HCT116 (cell line): ENCODE measurements around the gene BTD. TPM values are rescaled to one million over a fixed set of nuclear protein-coding genes. Genes with fewer than 3 reads are reported as not detected.

ENCODE experiments used
- ATAC-seq: fragments of 200-7000 bp; cut with Tn5 transposase; 2 replicates; pipeline ENCODE4 v1.9.1; 2020; ENCODE audit warnings: mild to moderate bottlenecking, moderate library complexity
- BruUV-seq: library from RNA; stranded (reverse); fragments of 400-500 nt; replicated peaks from 2 replicates; lab custom pipeline; 2021; lab: Mats Ljungman, UMichigan
- CTCF ChIA-PET: fragments of 300-600 bp; sonication (Branson Sonifier 250); formaldehyde crosslinking; loops from one replicate; lab custom pipeline; 2021; ENCODE audit warnings: antibody characterized with exemption; lab: Charles Lee
- POLR2A ChIA-PET: fragments of 300-600, 350-600 bp; sonication (Branson Sonifier 250); formaldehyde crosslinking; loops from one replicate; lab custom pipeline; 2021; ENCODE audit warnings: antibody characterized with exemption; lab: Charles Lee
- RAD21 ChIA-PET, 2 experiments: fragments of 300-600 bp; sonication (Branson Sonifier 250); formaldehyde crosslinking; loops; one replicate each; lab custom pipeline; 2023; ENCODE audit warnings: low total read pairs in 2 of 2; ENCODE audit not compliant: uncharacterized antibody in 2 of 2, unreplicated experiment in 2 of 2, low non-redundant PET in 1 of 2; lab: Charles Lee
- DNase-seq: peaks from one replicate; pipeline ENCODE4 v3.0.0-alpha.2; 2010; ENCODE audit warnings: low read depth, low spot score
- H2AFZ ChIP-seq: fragments of 200-600 bp; shearing (Covaris generic), sonication (generic); 2 replicates; pipeline ENCODE4 v1.6.1; 2017; ENCODE audit warnings: low read depth, mixed run types, mixed read lengths, antibody characterized with exemption, low read length; ENCODE audit not compliant: poor library complexity, severe bottlenecking
- H3K27ac ChIP-seq: 2 replicates; pipeline ENCODE4 v1.5.1; 2012; ENCODE audit warnings: low read depth, low read length
- H3K27me3 ChIP-seq: fragments of 200-600 bp; sonication (generic); 2 replicates; pipeline ENCODE4 v1.6.1; 2016; ENCODE audit warnings: mixed run types, low read length, mixed read lengths; ENCODE audit not compliant: insufficient read depth
- H3K36me3 ChIP-seq, 2 experiments: fragments of 200-500 bp in 1 of 2; fragments of 200-600 bp in 1 of 2; sonication (Bioruptor generic) in 1 of 2; sonication (generic) in 1 of 2; 2 replicates each; pipeline versions ENCODE4 v1.5.1 to v1.6.1; 2014 to 2016; ENCODE audit warnings: low read length in 2 of 2, inconsistent platforms in 1 of 2, mixed read lengths in 1 of 2, mixed run types in 1 of 2; ENCODE audit not compliant: insufficient read depth in 2 of 2, control insufficient read depth in 1 of 2
- H3K4me1 ChIP-seq, 2 experiments: fragments of 200-600 bp in 1 of 2; sonication (generic) in 1 of 2; 2 replicates each; pipeline versions ENCODE4 v1.5.1 to v1.6.1; 2012 to 2017; ENCODE audit warnings: low read length in 2 of 2, inconsistent platforms in 1 of 2, mild to moderate bottlenecking in 1 of 2, mixed read lengths in 1 of 2, mixed run types in 1 of 2, moderate library complexity in 1 of 2; ENCODE audit not compliant: insufficient read depth in 2 of 2, control insufficient read depth in 1 of 2
- H3K4me2 ChIP-seq: fragments of 200-600 bp; sonication (generic); 2 replicates; pipeline ENCODE4 v1.6.1; 2017; ENCODE audit warnings: mixed run types, low read length, mixed read lengths
- H3K4me3 ChIP-seq, 2 experiments: fragments of 200-600 bp in 1 of 2; sonication (generic) in 1 of 2; replicated peaks in 1 of 2; 2 replicates each; pipeline ENCODE4 v1.5.1; 2011 to 2016; ENCODE audit warnings: low read length in 2 of 2, control low read depth in 1 of 2, low read depth in 1 of 2, mild to moderate bottlenecking in 1 of 2, mixed read lengths in 1 of 2, mixed run types in 1 of 2
- H3K79me2 ChIP-seq: fragments of 200-600 bp; sonication (generic); 2 replicates; pipeline ENCODE4 v1.6.1; 2017; ENCODE audit warnings: mild to moderate bottlenecking, mixed run types, low read length, moderate library complexity, mixed read lengths; ENCODE audit not compliant: insufficient read depth
- H3K9ac ChIP-seq: fragments of 200-600 bp; sonication (generic); 2 replicates; pipeline ENCODE4 v1.6.1; 2016; ENCODE audit warnings: low read length, mixed read lengths
- H3K9me2 ChIP-seq: fragments of 200-600 bp; sonication (generic), shearing (Covaris generic); 2 replicates; pipeline ENCODE4 v1.6.1; 2017; ENCODE audit warnings: mixed run types, mild to moderate bottlenecking, moderate library complexity; ENCODE audit not compliant: insufficient read depth
- H3K9me3 ChIP-seq, 2 experiments: fragments of 200-500 bp in 1 of 2; fragments of 200-600 bp in 1 of 2; sonication (Bioruptor generic) in 1 of 2; sonication (generic) in 1 of 2; 2 replicates each; pipeline ENCODE4 v1.6.1; 2014 to 2017; ENCODE audit warnings: low read length in 2 of 2, mixed read lengths in 2 of 2, inconsistent platforms in 1 of 2, low read depth in 1 of 2, mild to moderate bottlenecking in 1 of 2, mixed run types in 1 of 2, moderate library complexity in 1 of 2; ENCODE audit not compliant: control insufficient read depth in 1 of 2, insufficient read depth in 1 of 2
- H4K20me1 ChIP-seq: fragments of 200-600 bp; sonication (generic), shearing (Covaris generic); 2 replicates; pipeline ENCODE4 v1.6.1; 2017; ENCODE audit warnings: mixed run types, mild to moderate bottlenecking, moderate library complexity; ENCODE audit not compliant: insufficient read depth
- CBX3 ChIP-seq: IDR thresholded peaks from 2 replicates; pipeline ENCODE4 v1.6.1; 2012; ENCODE audit warnings: low read depth
- CEBPB ChIP-seq: IDR thresholded peaks from 2 replicates; pipeline ENCODE4 v1.6.1; 2012; ENCODE audit warnings: low read depth
- EGR1 ChIP-seq: IDR thresholded peaks from 2 replicates; pipeline ENCODE4 v1.6.1; 2012; ENCODE audit warnings: low read depth
- EZH2phosphoT487 ChIP-seq: fragments of 200-600 bp; IDR thresholded peaks from 2 replicates; pipeline ENCODE4 v1.6.1; 2018; ENCODE audit warnings: antibody characterized with exemption, borderline replicate concordance
- JUND ChIP-seq: IDR thresholded peaks from 2 replicates; pipeline ENCODE4 v1.6.1; 2012
- POLR2AphosphoS5 ChIP-seq: IDR thresholded peaks from 2 replicates; pipeline ENCODE4 v1.6.1; 2011; ENCODE audit warnings: mild to moderate bottlenecking, low read depth, low read length, moderate library complexity
- RAD21 ChIP-seq: IDR thresholded peaks from 2 replicates; pipeline ENCODE4 v1.6.1; 2012; ENCODE audit warnings: low read depth, mild to moderate bottlenecking
- SIN3A ChIP-seq: IDR thresholded peaks from 2 replicates; pipeline ENCODE4 v1.6.1; 2012; ENCODE audit warnings: low read depth
- SP1 ChIP-seq: IDR thresholded peaks from 2 replicates; pipeline ENCODE4 v1.6.1; 2012; ENCODE audit warnings: low read depth
- SRF ChIP-seq: IDR thresholded peaks from 2 replicates; pipeline ENCODE4 v1.6.1; 2012; ENCODE audit warnings: low read depth
- TCF7L2 ChIP-seq: IDR thresholded peaks from 2 replicates; pipeline ENCODE4 v1.7.0; 2011; ENCODE audit warnings: borderline replicate concordance, inconsistent platforms; ENCODE audit not compliant: insufficient read depth, insufficient read length; ENCODE audit errors: extremely low read depth
- YY1 ChIP-seq: IDR thresholded peaks from 2 replicates; pipeline ENCODE4 v1.6.1; 2011; ENCODE audit warnings: low read length, low read depth, moderate library complexity, mild to moderate bottlenecking; ENCODE audit not compliant: insufficient replicate concordance; ENCODE audit errors: extremely low read depth
- ZBTB33 ChIP-seq: IDR thresholded peaks from 2 replicates; pipeline ENCODE4 v1.6.1; 2011; ENCODE audit warnings: mild to moderate bottlenecking, low read length, moderate library complexity; ENCODE audit not compliant: insufficient replicate concordance; ENCODE audit errors: extremely low read depth
- ZFX ChIP-seq: fragments of 450-650 bp; IDR thresholded peaks from 2 replicates; pipeline ENCODE4 v1.6.1; 2017
- intact Hi-C: fragments of 100-400 bp; cut with micrococcal nuclease; formaldehyde crosslinking; loops from 2 replicates; pipeline ENCODE4 v1.10.0; 2022
- total RNA-seq: library from RNA; stranded (reverse); gene quantifications from one replicate; pipeline ENCODE4 v1.2.1, GENCODE V29; 2021; ENCODE audit not compliant: unreplicated experiment
- TF ChIP-seq, protein P1 (sequence below): IDR thresholded peaks from 2 replicates; pipeline ENCODE4 v1.6.1; 2012
- TF ChIP-seq, protein P2 (sequence below), 3 experiments: fragments of 200-600 bp in 1 of 3; sonication (generic) in 1 of 3; IDR thresholded peaks in 2 of 3; conservative IDR thresholded peaks in 1 of 3; 2 replicates each; pipeline ENCODE4 v1.5.1; 2012 to 2017; ENCODE audit warnings: low read depth in 2 of 3, low read length in 2 of 3, antibody characterized with exemption in 1 of 3, borderline replicate concordance in 1 of 3, control low read depth in 1 of 3, mild to moderate bottlenecking in 1 of 3, mixed read lengths in 1 of 3, mixed run types in 1 of 3, moderate library complexity in 1 of 3; ENCODE audit not compliant: insufficient read depth in 1 of 3

Gene BTD
- total RNA-seq, 1 experiment from 2014 or later = 5.0 TPM

DNA sequence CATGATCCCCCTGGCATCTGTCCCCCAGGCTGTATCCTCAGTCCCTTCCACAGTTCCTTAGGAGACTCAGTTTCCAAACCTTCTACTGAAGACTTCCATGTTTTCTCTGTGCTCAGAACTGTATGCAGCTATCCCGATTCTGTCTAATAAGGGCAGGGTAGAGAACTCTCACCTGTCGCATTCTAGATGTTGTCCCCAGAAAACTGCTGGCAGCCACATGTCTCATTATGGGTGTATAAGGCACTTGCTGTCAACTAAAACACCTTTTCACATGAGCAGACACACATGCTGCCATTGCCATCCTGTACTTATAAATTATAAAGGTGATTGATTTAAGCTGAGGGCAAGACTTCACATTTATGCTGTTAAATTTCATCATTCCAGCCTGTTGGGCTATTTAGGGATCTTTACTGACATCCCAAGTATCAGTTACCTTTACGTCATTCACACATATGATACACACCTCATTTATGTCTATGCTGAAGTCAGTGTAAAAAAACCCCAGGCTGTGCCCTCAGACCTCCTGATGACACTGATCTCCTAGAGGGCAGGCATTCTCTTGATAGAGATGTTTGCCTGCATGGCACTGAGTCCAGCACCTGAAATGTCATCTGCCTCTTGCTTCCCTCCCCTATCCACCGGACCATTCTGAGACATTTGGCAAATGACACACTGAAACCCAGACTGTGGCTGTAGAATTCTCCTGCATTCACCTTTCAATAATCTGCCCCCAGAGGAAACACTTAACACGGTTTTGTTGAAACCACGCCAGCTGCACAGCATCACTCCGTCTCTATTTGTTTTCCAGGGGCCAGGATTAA, 35.8 kb downstream of the BTD start:
- ChIA-PET RAD21 (no interaction called here), POLR2A (interaction anchor here (1.9 kb wide), 1 partner anchor 9 kb away, joined by 9 read pairs; no protein-coding TSS in a partner anchor), CTCF (no interaction called here)
- Histone ChIP-seq H3K9ac (no peak overlapping the region), H4K20me1 (no peaks in the 10 kb centered on the region), H3K4me3 (no peak overlapping the region), H3K9me3 (no peaks in the 10 kb centered on the region), H3K27me3 (no peaks in the 10 kb centered on the region), H3K79me2 (no peaks in the 10 kb centered on the region), H3K9me2 (no peaks in the 10 kb centered on the region), H3K27ac (peak overlapping the region; percentile 14; the same call in 1 of the 2 replicates), H2AFZ (no peak overlapping the region), H3K36me3 (no peaks in the 10 kb centered on the region), H3K4me2 (peak overlapping the region; percentile 4; the same call in 1 of the 2 replicates), H3K4me1 (peaks cover 20 to 64% of the 10 kb centered on the region in 2 experiments)
- no peak for TF ChIP-seq RAD21
- TF ChIP-seq, protein P1, sequence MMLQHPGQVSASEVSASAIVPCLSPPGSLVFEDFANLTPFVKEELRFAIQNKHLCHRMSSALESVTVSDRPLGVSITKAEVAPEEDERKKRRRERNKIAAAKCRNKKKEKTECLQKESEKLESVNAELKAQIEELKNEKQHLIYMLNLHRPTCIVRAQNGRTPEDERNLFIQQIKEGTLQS = no peak
- no peak for TF ChIP-seq POLR2AphosphoS5
- TF ChIP-seq CEBPB = no peak
- TF ChIP-seq, protein P2, sequence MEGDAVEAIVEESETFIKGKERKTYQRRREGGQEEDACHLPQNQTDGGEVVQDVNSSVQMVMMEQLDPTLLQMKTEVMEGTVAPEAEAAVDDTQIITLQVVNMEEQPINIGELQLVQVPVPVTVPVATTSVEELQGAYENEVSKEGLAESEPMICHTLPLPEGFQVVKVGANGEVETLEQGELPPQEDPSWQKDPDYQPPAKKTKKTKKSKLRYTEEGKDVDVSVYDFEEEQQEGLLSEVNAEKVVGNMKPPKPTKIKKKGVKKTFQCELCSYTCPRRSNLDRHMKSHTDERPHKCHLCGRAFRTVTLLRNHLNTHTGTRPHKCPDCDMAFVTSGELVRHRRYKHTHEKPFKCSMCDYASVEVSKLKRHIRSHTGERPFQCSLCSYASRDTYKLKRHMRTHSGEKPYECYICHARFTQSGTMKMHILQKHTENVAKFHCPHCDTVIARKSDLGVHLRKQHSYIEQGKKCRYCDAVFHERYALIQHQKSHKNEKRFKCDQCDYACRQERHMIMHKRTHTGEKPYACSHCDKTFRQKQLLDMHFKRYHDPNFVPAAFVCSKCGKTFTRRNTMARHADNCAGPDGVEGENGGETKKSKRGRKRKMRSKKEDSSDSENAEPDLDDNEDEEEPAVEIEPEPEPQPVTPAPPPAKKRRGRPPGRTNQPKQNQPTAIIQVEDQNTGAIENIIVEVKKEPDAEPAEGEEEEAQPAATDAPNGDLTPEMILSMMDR (IDR thresholded peaks at IDR 0.05 in 2 of 3, conservative IDR thresholded peaks at IDR 0.05 in 1 of 3; ENCODE audit: borderline replicate concordance in 1 of 3, insufficient read depth in 1 of 3, low read depth in 2 of 3, low read length in 2 of 3) = no peak
- TF ChIP-seq SIN3A = no peak
- TF ChIP-seq YY1 = no peak
- no peak for TF ChIP-seq SP1
- TF ChIP-seq SRF = no peak
- TF ChIP-seq EGR1 = no peak
- no peak for TF ChIP-seq TCF7L2
- TF ChIP-seq ZFX = no peak
- no peak for TF ChIP-seq CBX3
- no peak for TF ChIP-seq ZBTB33
- TF ChIP-seq JUND = no peak
- TF ChIP-seq EZH2phosphoT487 = no peak
- DNase-seq (no peak), ATAC-seq (no peak)
- intact Hi-C loops = loop anchor here (10.0 kb wide), 1 partner anchor 407 kb away; no protein-coding TSS in a partner anchor
- no TSS peak for BruUV-seq
